ENCODE results near the gene COL2A1.

COL2A1 gene

DNA sequence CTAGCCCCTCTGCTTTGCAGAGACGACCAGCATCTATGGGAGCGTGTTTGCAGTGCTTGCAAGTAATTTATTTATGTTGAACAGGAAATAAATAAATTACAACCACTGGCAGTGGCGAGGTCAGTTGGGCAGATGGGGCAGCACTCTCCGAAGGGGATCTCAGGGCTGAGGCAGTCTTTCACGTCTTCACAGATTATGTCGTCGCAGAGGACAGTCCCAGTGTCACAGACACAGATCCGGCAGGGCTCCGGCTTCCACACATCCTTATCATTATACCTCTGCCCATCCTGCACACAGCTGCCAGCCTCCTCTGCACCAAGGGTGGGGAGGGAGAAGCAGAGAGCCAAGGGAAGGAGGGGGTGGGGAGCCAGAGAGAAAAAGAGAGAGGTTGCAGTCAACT is 4.5 kb downstream of the COL2A1 start:
- peaks cover 10% of the 10 kb centered on the region; the same call in 1 of the 2 replicates for H3K27me3 ChIP-seq (ENCODE audit: insufficient read depth, low read length)
- TF ChIP-seq, protein P1, sequence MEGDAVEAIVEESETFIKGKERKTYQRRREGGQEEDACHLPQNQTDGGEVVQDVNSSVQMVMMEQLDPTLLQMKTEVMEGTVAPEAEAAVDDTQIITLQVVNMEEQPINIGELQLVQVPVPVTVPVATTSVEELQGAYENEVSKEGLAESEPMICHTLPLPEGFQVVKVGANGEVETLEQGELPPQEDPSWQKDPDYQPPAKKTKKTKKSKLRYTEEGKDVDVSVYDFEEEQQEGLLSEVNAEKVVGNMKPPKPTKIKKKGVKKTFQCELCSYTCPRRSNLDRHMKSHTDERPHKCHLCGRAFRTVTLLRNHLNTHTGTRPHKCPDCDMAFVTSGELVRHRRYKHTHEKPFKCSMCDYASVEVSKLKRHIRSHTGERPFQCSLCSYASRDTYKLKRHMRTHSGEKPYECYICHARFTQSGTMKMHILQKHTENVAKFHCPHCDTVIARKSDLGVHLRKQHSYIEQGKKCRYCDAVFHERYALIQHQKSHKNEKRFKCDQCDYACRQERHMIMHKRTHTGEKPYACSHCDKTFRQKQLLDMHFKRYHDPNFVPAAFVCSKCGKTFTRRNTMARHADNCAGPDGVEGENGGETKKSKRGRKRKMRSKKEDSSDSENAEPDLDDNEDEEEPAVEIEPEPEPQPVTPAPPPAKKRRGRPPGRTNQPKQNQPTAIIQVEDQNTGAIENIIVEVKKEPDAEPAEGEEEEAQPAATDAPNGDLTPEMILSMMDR (IDR thresholded peaks at IDR 0.05; ENCODE audit: low read length), result no peak
- no peak for TF ChIP-seq EZH2 (IDR thresholded peaks at IDR 0.05; ENCODE audit: borderline replicate concordance, low read length)
- H3K4me3 ChIP-seq (ENCODE audit: low read depth, low read length, poor library complexity, severe bottlenecking), result no peak overlapping the region
- H3K9me3 ChIP-seq (ENCODE audit: low read length), result no peaks in the 10 kb centered on the region
- no peaks in the 10 kb centered on the region for H3K4me1 ChIP-seq (ENCODE audit: insufficient read depth, low read length, severe bottlenecking)
- H2AFZ ChIP-seq (ENCODE audit: low read length), result no peak overlapping the region
- no peaks in the 10 kb centered on the region for H4K20me1 ChIP-seq (ENCODE audit: insufficient read depth, low read length)
- no peak overlapping the region for H3K9ac ChIP-seq (ENCODE audit: low read length)
- H3K27ac ChIP-seq (ENCODE audit: low read depth, low read length, poor library complexity, severe bottlenecking), result no peak overlapping the region
- no peaks in the 10 kb centered on the region for H3K79me2 ChIP-seq (ENCODE audit: insufficient read depth, low read length)
- H3K36me3 ChIP-seq (ENCODE audit: insufficient read depth, low read length), result no peaks in the 10 kb centered on the region
- no peaks in the 10 kb centered on the region for H3K9me2 ChIP-seq (ENCODE audit: low read depth, low read length)
- H3K4me2 ChIP-seq (ENCODE audit: low read length), result no peak overlapping the region
- no peaks in the 10 kb centered on the region for H3F3A ChIP-seq (ENCODE audit: insufficient read depth, low read length)

DNA sequence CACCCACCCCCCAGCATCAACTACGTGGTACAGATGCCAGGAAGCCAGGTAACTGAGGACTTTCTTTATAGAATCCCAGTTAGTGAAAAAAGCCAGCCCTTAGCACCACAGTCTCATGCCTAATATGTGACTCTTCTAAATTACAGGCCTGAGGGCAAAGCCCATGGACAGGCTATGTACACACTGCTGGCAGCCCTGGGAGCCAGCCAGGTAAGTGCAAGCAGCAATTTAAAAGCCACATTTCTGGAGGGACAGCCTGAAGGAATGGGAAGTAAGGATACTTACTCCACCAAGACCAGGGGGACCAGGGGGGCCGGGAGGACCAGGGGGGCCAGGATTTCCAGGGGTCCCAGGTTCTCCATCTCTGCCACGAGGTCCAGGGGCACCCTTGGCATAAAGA is 7.0 kb downstream of the COL2A1 start:
- no peak overlapping the region for H3K27ac ChIP-seq (ENCODE audit: low read depth, low read length, poor library complexity, severe bottlenecking)
- H3K9me3 ChIP-seq (ENCODE audit: low read length), result no peaks in the 10 kb centered on the region
- no peak overlapping the region for H2AFZ ChIP-seq (ENCODE audit: low read length)
- H3K27me3 ChIP-seq (ENCODE audit: insufficient read depth, low read length), result peaks cover 10% of the 10 kb centered on the region
- H3K79me2 ChIP-seq (ENCODE audit: insufficient read depth, low read length), result no peaks in the 10 kb centered on the region
- H3K9me2 ChIP-seq (ENCODE audit: low read depth, low read length), result no peaks in the 10 kb centered on the region
- no peak overlapping the region for H3K4me3 ChIP-seq (ENCODE audit: low read depth, low read length, poor library complexity, severe bottlenecking)
- no peaks in the 10 kb centered on the region for H3F3A ChIP-seq (ENCODE audit: insufficient read depth, low read length)
- H3K36me3 ChIP-seq (ENCODE audit: insufficient read depth, low read length), result no peaks in the 10 kb centered on the region
- TF ChIP-seq, protein P1 (IDR thresholded peaks at IDR 0.05; ENCODE audit: low read length), result no peak
- no peak for TF ChIP-seq EZH2 (IDR thresholded peaks at IDR 0.05; ENCODE audit: borderline replicate concordance, low read length)
- no peak overlapping the region for H3K9ac ChIP-seq (ENCODE audit: low read length)
- no peaks in the 10 kb centered on the region for H3K4me1 ChIP-seq (ENCODE audit: insufficient read depth, low read length, severe bottlenecking)
- no peak overlapping the region for H3K4me2 ChIP-seq (ENCODE audit: low read length)
- no peaks in the 10 kb centered on the region for H4K20me1 ChIP-seq (ENCODE audit: insufficient read depth, low read length)

DNA sequence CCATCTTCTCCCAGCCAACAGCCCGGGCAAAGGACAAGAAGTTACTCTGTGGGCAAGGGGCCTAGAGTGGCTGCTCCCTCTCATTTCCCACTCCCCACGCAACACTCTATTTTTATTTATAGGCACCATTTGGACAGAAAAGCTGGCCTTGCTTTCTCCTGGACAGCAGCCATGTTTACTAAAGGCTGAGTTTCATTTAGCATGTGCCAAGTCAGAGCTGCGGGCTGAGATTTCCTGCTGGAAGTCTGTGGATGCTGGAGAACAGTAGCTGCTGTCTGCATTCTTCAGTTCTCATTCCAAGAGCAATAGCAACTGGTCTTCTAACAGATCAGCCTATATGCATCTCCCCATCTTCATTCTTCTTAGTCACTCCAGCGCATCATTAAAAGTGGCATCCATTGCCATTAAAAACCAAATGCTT is 8.3 kb downstream of the COL2A1 start:
- Histone ChIP-seq H3K36me3 (ENCODE audit: insufficient read depth, low read length) (no peaks in the 10 kb centered on the region), H2AFZ (ENCODE audit: low read length) (no peak overlapping the region), H3K27me3 (ENCODE audit: insufficient read depth, low read length) (peaks cover 5% of the 10 kb centered on the region), H3K9me3 (ENCODE audit: low read length) (no peaks in the 10 kb centered on the region), H3F3A (ENCODE audit: insufficient read depth, low read length) (no peaks in the 10 kb centered on the region), H3K4me1 (ENCODE audit: insufficient read depth, low read length, severe bottlenecking) (no peaks in the 10 kb centered on the region), H3K9me2 (ENCODE audit: low read depth, low read length) (no peaks in the 10 kb centered on the region), H3K4me2 (ENCODE audit: low read length) (no peak overlapping the region), H3K9ac (ENCODE audit: low read length) (no peak overlapping the region), H3K79me2 (ENCODE audit: insufficient read depth, low read length) (no peaks in the 10 kb centered on the region), H3K4me3 (ENCODE audit: low read depth, low read length, poor library complexity, severe bottlenecking) (no peak overlapping the region), H3K27ac (ENCODE audit: low read depth, low read length, poor library complexity, severe bottlenecking) (no peak overlapping the region), H4K20me1 (ENCODE audit: insufficient read depth, low read length) (no peaks in the 10 kb centered on the region)
- TF ChIP-seq, protein P1 (IDR thresholded peaks at IDR 0.05; ENCODE audit: low read length), result no peak
- no peak for TF ChIP-seq EZH2 (IDR thresholded peaks at IDR 0.05; ENCODE audit: borderline replicate concordance, low read length)
